Stimulated activated CD8-positive, alpha-beta memory T cell treated with anti-CD3 and anti-CD28 coated beads, Interleukin-7, amount 100 ng/mL, for 24 hours (primary cell): Measurements from ENCODE around the gene ITPR1.
"Not testable (repeated sequence)": the region's sequence is repeated elsewhere in the genome, so short reads cannot be mapped to it uniquely, and the experiment has no call there.

ENCODE experiments used
- DNase-seq: peaks from one replicate; pipeline ENCODE4 v3.0.0-alpha.2; 2020; ENCODE audit warnings: low read depth

ITPR1 gene

DNA sequence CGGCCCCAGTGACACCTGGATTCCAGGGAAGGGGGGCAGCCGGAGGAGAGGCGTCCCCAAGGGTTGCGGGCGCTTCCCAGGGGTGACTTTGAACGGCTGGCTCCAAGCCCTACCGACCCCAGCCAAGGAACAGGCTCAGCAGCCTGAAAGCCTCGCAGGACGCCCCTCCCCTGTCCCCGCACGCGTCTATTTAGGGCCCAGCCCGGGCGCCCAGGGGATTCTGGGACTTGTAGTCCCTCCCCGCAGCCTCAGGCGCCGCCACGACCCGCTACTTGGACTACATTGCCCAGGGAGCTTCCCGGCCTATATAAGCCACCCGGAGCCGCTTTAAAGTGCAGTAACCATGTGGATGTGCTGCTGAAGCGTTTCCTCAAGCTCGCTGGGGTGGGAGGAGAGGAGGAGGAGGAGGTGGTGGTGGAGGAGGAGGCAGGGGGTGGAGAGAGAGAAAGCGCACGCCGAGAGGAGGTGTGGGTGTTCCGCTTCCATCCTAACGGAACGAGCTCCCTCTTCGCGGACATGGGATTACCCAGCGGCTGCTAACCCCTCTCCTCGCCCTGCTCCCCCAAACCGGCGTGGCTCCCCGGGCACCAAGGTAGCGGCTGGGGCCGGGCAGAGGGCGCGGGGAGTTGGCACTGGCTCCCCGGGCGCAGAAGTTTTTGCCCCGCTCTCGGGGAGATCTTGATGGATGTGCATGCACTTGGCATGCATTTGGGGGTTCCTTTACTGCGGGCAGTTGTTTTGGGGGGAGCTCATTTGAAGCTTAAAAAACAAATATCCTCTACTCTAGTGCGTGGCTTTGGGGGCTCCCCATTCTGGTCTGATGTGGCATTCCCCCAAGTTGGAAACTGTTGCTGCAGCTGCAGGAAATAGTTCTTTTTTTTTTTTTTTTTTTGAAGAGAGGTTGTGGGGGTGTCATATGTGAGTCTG is at the start of gene ITPR1:
Gene ITPR1, plus strand, starts transcription at position 335 of the 927 bp plus-strand sequence. CDS start 23,144 bp downstream, outside the sequence.
- peak; percentile 91 for DNase-seq

DNA sequence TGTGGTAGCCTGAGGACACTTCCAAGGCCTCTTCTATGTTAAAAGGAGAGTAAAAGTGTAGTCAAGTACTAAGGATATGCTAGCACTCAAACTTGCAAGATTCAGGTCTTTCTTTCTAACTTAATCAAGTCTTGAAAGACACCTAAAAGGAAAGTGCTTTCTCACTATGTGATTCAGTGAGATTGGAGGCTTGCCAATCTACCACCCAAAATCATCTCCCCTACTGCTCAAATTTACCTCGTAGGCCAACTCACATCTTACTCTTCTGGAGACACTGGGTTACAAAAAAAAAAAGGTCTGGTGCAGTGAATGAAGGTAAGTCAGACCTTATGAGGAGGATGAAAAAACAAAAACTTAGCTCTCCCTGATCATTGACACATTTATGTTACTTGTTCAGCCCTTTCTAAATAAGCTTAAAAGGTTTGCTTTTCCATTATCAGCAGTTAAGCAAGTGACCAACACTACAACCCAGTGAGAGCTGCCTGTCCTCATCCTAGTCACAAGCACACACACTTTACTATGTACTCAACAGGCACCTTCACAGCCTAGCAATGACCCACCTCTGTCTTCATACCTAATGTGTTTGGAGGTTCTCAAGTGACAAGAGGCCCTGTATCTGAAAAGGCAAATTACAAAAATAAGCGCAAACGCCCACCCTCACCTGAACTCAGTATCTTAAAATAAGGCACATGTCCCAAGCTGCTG is 45.7 kb upstream of the ITPR1 start:
- no peak for DNase-seq

DNA sequence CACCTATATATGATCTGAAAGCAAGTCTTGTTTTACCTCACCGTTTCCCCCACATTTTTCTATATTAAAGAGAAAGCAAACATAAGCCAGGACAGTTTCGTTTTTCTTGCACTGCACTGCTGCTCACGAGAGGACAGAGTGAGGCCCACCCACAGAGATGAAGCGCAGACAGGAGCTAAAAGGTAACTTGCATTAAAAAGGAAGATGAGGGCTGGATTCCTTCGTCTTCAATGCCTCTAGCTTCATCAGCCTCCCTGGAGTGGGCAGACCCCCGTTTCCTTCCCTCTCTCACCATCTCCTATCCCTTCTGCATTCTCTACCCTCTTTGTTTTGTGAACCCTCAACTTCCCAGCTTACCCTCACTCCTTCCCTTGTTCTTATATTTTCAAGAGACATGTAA is 45.0 kb upstream of the ITPR1 start:
- DNase-seq = no peak

DNA sequence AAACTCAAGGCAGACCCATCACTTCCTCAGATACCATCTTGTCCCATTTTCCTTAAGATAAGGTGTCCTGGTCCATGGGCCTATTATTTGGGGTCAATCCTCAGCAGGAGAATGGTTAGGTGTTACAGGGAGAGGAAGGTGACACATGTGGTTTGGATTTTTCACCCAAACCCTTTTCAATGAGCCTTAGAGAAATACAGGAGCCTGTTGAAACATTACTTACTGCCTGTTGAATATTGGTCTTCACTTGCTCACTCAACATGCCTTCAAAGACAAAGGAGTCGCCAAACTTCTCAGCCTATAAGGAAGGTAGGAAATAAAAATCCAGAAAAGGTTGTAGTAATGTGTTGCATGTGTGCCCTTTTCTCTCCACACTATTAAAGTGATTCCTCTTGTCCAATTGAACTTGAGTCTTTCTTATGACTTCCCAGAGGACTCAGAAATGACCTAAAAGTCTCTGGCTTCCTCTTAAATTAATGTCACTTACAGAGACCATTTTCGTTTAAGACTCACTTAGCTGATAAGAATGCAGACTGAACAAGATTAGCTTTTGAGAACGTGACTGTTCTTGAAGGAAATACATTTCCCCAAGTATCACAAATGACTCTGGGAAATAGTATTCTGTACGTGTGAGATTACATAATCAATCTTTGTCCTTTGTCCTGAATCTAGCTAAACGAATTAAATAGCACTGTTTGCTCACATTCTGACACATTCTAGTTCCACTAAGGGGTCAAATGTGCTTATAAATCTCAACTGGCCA is 43.9 kb upstream of the ITPR1 start:
- no peak for DNase-seq

DNA sequence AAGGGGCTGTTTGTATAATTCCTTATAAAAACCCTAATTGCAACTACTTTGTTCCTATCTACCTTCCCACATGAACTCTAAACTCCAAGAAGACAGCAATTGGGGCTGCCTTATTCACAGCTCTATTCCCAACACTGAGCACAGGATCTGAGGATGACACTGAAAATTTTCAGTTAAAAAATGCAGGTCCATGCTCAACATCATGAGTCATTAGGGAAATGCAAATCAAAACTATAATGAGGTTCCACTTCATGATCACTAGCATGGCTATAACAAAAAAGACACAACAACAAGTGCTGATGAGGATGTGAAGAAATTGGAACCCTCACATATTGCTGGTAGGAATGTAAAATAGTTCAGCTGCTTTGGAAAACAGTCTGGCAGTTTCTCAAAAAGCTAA is 39.0 kb upstream of the ITPR1 start:
- no peak for DNase-seq

DNA sequence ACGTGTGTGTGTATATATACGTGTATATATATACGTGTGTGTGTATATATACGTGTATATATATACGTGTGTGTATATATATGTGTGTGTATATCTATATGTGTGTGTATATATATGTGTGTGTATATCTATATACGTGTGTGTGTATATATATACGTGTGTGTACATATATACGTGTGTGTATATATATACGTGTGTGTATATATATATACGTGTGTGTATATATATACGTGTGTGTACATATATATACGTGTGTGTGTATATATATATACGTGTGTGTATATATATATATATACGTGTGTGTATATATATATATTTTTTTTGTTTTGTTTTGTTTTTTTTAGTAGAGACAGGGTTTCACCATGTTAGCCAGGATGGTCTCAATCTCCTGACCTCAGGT is 36.4 kb upstream of the ITPR1 start:
- not testable (repeated sequence) for DNase-seq

DNA sequence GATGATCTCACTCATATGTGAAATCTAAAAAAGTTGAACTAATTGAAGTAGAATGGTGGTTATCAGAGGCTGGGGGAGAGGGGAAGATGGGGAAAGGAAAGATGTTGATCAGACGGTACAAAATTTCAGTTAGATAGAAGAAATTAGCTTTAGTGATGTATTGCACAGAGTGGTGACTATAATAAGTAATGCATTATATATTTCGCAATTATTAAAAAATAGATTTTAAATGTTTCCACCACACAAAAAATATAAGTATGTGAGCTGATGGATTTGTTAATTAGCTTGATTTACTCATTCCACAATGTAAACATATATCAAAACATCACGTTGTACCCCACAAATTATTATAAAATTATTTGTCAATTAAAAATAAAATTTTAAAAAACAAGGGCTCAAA is 34.2 kb upstream of the ITPR1 start:
- no peak for DNase-seq

DNA sequence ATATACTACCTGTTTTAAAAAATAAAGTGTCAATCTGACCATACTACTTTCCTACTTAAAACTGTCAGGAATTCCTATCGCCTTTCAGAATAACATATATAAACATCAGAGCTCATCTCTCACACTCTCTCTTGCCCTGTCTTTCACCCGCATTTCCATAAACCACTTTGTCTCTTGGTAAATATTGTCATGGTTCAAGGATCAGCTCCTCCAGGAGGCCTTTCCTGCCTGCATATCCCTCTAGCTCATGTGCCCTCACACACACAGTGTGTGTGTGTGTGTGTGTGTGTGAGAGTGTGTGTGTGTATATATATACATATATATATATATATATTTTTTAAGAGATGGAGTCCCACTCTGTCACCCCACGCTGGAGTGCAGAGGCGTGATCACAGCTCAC is 32.8 kb upstream of the ITPR1 start:
- DNase-seq = no peak

DNA sequence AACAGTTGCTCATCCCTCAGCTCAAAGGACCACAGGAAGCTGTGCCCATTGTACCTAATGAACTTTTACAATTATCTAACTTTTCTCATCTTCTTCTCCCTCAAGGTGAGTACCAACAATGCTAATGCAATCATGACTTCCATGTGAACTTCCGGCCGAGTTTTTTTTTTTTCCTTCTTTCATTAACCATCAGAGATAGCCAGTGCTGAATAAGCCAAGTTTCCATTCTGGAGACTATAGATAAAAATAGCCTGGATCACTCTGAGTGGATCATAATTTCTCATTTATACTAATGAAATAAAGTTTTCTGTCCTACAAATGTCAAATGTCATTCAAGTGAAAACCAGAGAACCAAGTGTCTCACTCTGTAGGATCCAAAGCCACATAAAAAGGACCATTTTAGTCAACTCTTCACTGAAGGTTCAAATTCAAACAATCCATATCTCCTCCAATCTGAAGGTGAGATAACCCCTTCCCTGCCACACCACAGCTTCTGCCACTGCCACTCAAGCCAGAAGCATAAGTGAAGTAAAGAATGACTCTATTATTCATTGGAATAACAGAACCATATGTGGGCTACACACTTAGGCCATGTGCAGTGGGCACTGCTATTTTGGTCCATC is 31.6 kb upstream of the ITPR1 start:
- no peak for DNase-seq

DNA sequence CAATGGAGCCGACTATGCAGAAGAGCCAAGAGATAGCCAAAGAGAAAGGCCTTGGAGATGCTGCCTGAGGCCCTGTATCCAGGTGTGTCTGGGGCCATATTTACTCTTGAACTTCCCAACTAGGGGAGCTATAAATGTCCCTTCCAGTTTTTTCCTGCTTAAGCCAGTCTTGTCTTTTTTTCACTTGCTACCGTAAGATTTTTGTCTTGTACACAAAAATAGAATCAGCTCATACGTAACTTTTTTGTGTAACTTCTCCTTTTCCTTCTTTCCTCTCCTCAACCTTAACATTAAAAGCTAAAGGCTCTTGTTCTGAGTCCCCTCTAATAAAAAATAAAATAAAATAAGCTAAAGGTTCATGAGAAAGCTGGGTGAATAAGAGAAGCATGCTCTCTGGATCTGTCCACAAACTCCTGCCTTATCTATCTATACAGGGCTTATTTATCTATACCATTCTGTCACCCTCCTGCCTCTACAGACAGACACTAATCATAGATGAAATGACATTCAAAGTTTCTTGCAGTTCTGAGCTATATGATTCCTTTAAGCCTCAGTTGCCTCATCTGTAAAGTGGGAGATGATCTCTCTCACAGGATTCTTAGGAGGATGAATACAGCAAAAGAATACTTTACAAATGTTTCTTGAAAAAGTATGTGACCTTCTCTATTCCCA is 30.6 kb upstream of the ITPR1 start:
- no peak for DNase-seq

DNA sequence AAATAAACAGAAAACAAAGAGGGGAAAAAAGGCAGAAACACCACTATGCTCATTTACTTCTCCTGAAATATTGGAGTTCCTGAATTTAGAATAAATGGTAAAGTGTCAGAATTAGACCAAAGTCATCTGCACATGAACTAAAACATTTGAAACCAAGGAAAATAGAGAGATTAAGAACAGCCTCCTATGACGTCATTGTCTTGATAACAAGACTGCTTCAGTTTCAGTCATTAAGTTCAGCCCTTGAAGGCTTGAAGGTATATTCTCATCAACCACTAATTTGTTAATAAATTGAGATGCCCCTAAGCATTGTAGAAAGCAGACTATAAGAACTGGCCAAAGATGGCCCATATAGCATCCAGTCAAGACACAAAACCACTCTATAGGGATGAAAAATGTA is 28.6 kb upstream of the ITPR1 start:
- DNase-seq = no peak

DNA sequence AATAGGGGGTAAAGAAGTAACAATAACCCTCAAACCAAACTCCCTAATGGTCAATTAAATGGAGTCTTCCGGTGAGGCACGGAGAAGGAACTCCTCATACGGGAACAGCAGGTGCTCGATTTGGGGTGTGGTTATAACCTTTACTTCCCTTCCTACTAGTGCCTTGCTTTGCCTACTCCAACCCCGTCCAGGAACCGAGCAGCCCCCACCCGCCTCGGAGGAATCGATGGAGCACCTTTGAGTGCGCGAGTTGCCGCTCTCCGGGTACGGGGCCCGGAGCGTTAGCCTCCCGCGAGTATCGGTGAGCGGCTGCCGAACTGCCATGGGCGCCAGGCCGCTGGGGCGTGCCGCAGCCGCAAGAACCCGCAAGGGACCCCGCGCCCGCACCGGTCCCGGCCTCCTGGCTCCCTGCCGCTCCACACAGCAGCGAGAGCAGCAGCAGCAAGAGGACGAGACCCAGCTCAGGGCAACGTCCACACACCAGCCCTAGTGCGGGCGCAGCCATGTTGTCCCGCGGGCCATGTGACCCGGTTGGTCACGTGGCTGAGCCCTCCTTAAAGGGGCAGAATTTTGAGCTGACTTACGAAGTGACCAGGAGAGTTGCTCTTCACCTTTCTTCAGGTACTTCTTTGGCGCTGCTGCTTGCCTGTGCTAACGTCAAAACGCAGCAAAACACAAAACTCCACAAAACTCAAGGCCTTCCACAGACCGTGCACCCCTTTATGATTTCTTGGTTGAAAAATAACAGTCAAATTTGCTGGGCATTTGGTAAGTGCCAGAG is 26.2 kb upstream of the ITPR1 start, which contains the start of gene SUMF1:
Gene SUMF1, minus strand, starts transcription at position 529 of the 781 bp plus-strand sequence. Its CDS starts 24 bp downstream, at position 505.
- peak; percentile 48 for DNase-seq

DNA sequence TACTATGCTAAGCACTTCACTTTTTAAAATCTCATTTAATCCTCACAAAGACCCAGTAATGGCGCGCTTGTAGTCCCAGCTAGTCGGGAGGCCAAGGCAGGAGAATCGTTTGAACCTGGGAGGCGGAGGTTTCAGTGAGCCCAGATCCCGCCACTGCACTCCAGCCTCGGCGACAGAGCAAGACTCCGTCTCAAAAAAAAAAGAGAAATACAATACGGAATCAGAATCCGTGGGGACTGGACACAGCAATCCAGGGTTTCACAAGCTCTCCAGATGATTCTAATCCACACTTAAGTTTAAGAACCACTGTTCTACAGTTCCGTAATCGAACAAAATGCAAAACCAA is 25.7 kb upstream of the ITPR1 start:
- no peak for DNase-seq

DNA sequence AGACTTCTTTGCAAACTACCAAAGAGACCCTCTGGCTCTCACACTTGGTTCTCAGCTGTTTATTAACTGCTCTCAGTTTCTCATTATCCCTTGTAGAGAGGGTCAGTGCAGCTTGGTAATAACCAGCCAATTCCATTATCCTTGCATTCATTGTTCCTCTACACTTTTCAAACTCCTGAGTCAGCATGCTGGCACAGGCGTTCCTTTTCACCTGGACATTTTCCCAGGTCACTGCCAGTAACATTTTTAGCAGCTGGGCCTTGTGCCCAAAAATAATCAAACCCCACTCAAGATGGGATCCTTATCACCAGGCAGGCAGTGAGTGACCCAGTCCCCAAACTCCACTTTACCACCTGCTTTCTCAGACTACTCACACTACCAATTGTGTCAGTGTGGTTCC is 21.2 kb upstream of the ITPR1 start:
- no peak for DNase-seq

DNA sequence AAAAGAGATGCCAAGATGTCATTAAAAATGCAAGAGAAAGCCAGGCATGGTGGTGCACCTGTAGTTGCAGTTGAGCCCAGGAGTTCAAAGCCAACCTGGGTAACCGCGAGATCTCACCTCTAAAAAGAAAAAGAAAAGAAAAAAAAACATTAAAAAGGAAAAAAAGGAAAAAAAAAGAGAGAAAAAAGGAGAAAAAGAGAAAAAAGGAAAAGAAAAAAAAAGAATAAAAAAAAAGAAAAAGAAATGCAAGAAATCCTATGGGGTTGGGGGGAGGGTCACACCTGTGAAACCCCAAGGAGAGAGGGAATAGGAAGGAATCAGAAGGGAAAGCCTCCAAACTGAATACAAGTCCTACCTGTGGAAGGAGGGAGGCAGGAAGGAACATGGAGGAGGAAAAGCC is 20.8 kb upstream of the ITPR1 start:
- no peak for DNase-seq

DNA sequence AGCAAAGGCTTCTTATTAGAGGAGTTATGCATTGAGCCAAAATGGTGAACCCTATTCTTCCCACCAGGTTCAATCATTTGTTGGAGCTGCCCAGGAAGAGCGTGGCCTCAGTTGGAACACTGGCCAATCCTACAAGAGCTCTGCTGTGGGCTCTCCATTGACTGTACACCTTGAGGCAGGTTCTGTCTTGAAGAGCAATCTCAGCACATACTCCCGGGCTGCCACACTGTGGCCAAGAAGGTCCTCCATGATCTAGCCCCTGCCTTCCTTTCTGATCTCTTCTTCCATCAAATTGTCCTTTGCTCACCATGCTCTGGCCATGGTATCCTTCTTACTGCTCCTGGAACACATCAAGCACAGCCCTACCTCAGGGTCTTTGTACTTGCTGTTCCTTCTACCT is 20.4 kb upstream of the ITPR1 start:
- DNase-seq = no peak

DNA sequence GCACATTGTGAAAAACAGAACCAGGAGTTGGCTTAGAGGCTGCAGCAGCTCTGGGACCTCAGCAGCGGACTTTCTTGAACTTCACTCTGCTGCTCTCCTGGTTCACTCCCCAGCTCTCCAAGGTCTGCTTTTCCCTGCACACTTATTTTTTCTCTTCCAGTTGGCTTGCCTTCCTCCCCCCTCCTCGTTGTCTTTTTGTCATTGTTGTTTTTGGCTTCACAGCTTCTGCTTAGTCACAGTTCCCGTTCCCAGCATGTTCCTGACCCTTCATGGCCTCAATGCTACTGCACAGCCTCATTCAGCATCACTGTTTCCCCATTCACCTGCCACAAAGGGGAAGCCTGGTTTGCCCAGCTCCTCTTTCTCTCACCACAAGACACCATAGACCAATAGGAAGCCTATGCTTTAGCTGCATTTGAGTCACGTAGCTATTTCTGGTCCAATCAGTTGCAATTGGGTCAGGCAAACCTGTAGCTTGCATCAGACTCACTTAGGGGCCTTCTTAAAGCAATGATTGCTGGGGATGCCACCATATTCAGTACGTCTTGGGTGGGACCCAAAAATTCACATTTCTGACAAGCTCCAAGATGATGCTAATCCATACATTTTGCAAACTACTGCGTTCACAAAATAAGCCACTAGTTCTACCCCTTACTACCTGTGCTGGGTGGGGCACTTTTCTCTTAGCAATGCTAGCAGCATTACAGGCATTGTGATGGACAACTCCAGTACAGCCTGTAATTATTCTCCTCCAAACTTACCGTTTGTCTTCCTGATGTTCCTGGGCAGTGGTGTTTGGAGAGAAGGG is 18.3 kb upstream of the ITPR1 start:
- DNase-seq = no peak

DNA sequence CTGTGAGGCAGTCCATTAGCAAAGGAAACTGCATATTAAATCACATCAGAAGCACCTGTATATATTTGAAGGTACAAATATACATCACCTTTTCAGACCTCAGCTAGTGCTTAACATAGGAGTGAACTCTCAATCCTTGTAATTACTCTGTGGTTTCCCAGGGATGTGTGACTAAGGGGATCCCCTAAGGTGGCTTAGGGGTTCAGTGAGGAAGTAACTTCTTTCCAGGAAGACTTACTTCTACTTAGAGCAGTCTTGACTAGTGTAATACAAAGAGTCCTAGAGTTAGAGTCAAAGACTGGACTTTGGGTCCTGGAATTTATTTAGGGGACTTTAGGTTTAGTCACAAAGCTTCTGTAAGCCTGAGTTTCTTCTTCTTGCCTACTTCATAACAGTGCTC is 17.3 kb upstream of the ITPR1 start:
- DNase-seq = no peak

DNA sequence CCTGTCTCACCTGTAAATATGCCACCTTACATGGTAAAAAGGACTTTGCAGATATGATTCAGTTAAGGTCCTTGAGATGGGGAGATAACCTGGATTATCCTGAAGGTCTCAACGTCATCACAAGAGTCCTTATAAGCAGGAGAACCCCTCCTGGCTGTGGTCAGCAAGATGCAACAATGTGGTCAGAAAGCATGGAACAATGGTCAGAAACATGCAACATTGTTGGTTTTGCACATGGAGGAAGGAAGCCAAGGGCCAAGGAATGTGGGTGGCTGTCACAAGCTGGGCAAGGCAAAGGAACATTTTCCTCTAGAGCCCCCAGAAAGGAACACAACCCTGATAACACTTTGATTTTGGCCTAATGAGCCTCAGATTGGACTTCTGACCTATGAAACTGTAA is 16.7 kb upstream of the ITPR1 start:
- no peak for DNase-seq

DNA sequence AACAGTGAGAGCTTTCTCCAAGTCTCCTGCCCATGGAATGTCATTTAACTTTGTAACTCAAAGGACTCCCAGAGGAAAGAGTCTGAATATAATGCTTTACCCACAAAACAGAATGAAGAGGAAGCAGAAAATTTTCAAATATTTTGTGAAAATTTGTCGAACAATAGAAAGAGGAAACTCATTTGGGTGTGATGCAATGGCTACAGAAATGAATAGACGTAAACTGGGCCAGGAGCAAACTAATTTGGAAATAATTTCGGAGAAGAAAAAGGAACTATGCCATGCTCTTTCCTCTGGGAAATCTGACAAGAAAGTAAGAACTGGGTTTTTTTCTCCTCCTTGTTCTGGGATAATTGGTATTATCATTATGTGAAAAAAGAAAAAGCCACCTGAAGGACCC is 14.9 kb upstream of the ITPR1 start:
- DNase-seq = no peak
